Central memory CD8-positive, alpha-beta T cell (primary cell): ENCODE measurements around the gene FEZF2.

Experiments used
- ATAC-seq: fragments of 150-1000 bp; cut with Tn5 transposase; replicated peaks from 2 replicates; pipeline ENCODE4 v1.10.0; 2022; ENCODE audit warnings: mild to moderate bottlenecking, moderate FRiP score, moderate number of reproducible peaks; ENCODE audit not compliant: poor library complexity, severe bottlenecking; ENCODE audit errors: extremely low read depth
- DNase-seq, 2 donors: peaks; one replicate each; pipeline ENCODE4 v3.0.0; 2021; ENCODE audit warnings: low spot score in 2 of 2
- H3K27ac Mint-ChIP-seq: one replicate; pipeline ENCODE4 v1.8.0; 2022; ENCODE audit warnings: low read depth, mild to moderate bottlenecking, moderate library complexity, mixed read lengths
- H3K27me3 Mint-ChIP-seq: one replicate; pipeline ENCODE4 v1.8.0; 2022; ENCODE audit warnings: mixed read lengths
- H3K36me3 Mint-ChIP-seq: one replicate; pipeline ENCODE4 v1.8.0; 2022; ENCODE audit warnings: mild to moderate bottlenecking, moderate library complexity, mixed read lengths; ENCODE audit not compliant: insufficient read depth
- H3K4me1 Mint-ChIP-seq: one replicate; pipeline ENCODE4 v1.8.0; 2022; ENCODE audit warnings: mixed read lengths
- H3K4me3 Mint-ChIP-seq: one replicate; pipeline ENCODE4 v1.8.0; 2022; ENCODE audit warnings: mild to moderate bottlenecking, moderate library complexity, mixed read lengths
- H3K9me3 Mint-ChIP-seq: one replicate; pipeline ENCODE4 v1.8.0; 2022; ENCODE audit warnings: mixed read lengths

Gene FEZF2

DNA sequence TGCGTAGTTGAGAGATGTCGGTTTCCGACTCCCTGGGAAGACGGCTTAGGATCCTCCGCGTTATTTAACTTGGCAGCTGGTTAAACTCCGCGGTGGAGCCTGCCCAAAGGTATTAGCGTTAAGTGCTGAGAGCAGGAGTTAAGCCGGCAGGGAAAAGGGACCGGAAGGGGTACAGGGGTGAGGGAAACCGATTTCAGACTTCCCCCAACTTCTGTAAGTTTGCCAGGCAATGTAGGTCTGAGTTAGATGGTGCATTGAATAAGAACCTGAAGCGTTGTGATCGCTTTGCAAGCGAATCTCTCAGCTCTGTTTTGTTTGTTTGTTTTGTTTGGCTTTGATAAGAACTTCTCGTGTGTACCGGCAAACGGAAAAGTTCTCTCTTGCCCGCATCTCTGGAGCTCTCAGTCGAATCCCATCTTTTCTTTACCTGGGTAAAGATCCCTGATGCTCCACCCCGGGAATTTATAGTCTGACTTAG is 6.0 kb upstream of the FEZF2 start:
- Mint-ChIP-seq H3K9me3 (no peaks in the 10 kb centered on the region), H3K4me1 (no peaks in the 10 kb centered on the region), H3K27me3 (peaks cover 75% of the 10 kb centered on the region), H3K4me3 (no peak overlapping the region), H3K27ac (no peak overlapping the region), H3K36me3 (no peaks in the 10 kb centered on the region)
- DNase-seq (no peak), ATAC-seq (no peak)

DNA sequence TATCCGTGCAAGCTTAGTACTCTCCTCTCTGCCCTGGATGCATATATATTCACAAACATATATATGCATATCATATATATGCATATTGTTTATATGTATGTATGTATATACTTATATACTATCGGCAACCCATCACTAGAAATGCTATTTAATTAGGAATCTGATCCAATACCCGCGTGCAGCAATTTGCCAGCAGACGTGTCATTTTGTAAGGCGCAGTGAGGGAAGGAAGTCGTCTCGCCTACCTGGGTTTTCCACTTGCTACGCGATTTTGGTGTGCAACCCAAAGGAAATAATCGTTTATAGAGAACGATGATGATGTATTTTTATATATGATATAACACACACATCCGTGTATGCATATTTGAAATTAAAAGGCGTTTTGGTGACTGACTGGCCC is 5.6 kb upstream of the FEZF2 start:
- no peaks in the 10 kb centered on the region for H3K4me1 Mint-ChIP-seq
- no peaks in the 10 kb centered on the region for H3K36me3 Mint-ChIP-seq
- no peaks in the 10 kb centered on the region for H3K9me3 Mint-ChIP-seq
- ATAC-seq (no peak), DNase-seq (no peak)
- H3K27me3 Mint-ChIP-seq = peaks cover 80% of the 10 kb centered on the region
- H3K27ac Mint-ChIP-seq = no peak overlapping the region
- no peak overlapping the region for H3K4me3 Mint-ChIP-seq

DNA sequence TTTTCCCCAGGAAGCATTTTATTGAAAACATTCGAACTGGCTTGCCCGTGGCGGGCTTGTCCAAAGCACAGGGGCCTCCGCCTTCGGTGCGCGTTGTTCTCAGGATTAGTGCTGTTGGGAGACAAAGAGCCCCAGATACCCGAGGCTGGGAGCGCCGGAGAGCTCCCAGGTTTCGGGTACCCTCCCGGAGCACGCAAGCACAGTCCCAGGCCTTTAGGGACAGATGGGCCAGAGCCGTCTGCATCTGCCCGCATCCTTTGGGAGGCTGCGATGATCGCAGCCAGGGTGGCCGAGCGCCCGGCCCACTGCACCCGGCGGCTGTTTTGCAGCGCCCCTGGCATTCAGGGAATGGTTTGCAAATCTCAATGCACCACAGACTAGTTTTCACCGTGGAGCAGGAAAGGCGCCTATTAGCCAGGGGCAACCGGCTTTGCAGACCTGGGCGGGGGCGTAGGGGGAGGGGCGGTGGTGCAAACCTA is 5.0 kb upstream of the FEZF2 start:
- H3K36me3 Mint-ChIP-seq = no peaks in the 10 kb centered on the region
- H3K27ac Mint-ChIP-seq = no peak overlapping the region
- DNase-seq = no peak
- no peaks in the 10 kb centered on the region for H3K9me3 Mint-ChIP-seq
- no peak for ATAC-seq
- H3K27me3 Mint-ChIP-seq = peaks cover 83% of the 10 kb centered on the region
- H3K4me1 Mint-ChIP-seq = no peaks in the 10 kb centered on the region
- H3K4me3 Mint-ChIP-seq = no peak overlapping the region

DNA sequence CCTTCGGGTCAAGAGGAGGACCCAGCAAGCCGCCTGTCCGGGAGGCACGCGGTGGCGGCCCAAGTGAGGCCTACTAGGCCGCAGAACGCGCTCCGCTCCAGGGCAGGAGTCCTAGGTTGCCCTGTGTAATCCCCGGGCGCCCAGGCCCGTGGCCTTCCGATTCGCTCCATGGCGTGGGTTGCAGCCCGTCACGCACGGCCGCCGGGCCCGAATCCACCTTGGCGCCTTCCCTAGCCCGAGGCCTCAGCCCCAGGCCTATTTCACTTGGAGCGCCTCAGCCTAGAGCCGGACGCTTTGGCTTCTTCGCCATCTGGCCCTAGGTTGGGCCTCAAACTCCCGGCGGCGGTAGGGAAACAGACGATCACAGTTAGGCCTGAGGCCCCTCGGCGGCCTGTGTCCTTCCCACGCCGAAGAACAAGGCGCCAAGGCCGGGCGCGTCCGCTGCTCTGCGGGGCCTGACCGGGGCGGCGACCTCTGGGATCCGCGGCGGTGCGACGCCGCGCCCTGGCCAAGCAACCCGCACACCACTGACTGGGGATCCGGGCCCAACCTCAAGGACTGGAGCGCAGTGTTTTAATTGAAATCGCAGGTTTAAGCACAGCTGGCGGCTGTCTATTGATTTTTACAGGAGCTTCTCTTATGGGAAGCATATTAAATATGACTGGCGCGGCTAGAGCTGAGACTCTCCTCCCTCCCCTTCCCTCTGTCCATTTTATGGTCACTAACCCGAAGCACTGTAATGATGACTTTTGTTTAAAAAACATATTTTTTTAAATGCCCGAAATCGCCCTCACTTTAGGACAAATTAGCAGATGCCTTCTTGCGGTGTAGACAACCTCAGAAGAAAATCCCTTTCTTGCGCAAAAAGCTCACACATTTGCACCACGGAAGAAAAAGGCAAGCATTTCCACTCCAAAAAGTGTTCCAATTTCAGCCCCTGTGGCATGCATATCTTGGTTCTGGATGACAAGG is 3.8 kb upstream of the FEZF2 start:
- no peak overlapping the region for H3K4me3 Mint-ChIP-seq
- H3K36me3 Mint-ChIP-seq = no peaks in the 10 kb centered on the region
- H3K4me1 Mint-ChIP-seq = no peaks in the 10 kb centered on the region
- DNase-seq (no peak), ATAC-seq (no peak)
- no peak overlapping the region for H3K27ac Mint-ChIP-seq
- no peaks in the 10 kb centered on the region for H3K9me3 Mint-ChIP-seq
- peaks cover 83% of the 10 kb centered on the region for H3K27me3 Mint-ChIP-seq

DNA sequence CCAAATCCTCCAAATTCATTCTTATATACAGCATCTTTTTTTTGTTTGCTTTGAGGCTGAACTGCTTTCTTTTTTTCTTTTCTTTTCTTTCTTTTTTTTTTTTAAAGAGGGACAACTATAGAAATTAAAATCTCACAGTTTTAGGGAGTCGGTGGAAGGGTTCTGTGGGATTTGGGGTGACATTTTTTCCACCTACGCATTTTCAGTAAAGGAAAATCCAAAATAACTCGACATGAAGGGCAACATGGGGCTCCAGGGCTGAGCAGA is 3.0 kb upstream of the FEZF2 start:
- DNase-seq = no peak
- no peaks in the 10 kb centered on the region for H3K4me1 Mint-ChIP-seq
- H3K36me3 Mint-ChIP-seq = no peaks in the 10 kb centered on the region
- peaks cover 83% of the 10 kb centered on the region for H3K27me3 Mint-ChIP-seq
- H3K9me3 Mint-ChIP-seq = no peaks in the 10 kb centered on the region
- no peak overlapping the region for H3K27ac Mint-ChIP-seq
- no peak for ATAC-seq
- H3K4me3 Mint-ChIP-seq = no peak overlapping the region

DNA sequence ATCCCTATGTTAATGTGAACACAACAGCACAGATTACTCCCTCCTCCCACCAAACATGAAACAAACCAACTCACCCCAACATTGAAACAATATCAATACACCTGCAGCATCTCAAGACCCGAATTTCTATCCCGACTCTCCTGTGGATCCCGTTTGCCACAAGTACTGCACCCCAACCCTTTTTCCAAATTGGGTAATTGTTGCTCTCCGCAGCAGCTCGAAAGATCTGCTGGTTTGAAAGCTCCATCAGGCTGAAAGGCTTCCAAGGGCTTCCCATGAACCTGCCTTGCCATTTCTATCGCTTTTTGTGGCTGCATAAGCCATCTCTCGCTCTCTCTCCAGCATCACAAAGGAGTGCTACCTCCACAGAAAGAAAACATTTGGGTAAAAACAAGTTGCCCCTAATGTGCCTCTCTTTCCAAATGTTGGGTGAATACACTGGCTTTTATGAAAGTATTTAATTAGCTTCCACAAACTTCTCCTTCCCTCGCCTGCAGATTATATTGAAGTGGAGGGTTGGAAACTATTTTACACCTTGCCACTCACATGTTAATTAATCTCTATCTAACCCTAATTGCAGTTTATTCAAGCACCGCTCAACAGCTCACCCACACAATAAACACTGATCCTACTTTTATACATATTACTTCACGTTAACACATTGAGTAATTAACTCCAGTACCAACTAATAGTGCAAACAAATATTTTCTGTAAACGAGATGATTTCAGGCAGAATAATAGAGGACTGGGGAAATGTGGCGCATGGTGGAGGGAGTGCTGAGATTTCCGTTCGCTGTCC is 2.5 kb upstream of the FEZF2 start:
- H3K4me1 Mint-ChIP-seq = no peaks in the 10 kb centered on the region
- ATAC-seq (no peak), DNase-seq (no peak)
- H3K27me3 Mint-ChIP-seq = peaks cover 83% of the 10 kb centered on the region
- no peaks in the 10 kb centered on the region for H3K36me3 Mint-ChIP-seq
- no peak overlapping the region for H3K27ac Mint-ChIP-seq
- H3K9me3 Mint-ChIP-seq = no peaks in the 10 kb centered on the region
- no peak overlapping the region for H3K4me3 Mint-ChIP-seq

DNA sequence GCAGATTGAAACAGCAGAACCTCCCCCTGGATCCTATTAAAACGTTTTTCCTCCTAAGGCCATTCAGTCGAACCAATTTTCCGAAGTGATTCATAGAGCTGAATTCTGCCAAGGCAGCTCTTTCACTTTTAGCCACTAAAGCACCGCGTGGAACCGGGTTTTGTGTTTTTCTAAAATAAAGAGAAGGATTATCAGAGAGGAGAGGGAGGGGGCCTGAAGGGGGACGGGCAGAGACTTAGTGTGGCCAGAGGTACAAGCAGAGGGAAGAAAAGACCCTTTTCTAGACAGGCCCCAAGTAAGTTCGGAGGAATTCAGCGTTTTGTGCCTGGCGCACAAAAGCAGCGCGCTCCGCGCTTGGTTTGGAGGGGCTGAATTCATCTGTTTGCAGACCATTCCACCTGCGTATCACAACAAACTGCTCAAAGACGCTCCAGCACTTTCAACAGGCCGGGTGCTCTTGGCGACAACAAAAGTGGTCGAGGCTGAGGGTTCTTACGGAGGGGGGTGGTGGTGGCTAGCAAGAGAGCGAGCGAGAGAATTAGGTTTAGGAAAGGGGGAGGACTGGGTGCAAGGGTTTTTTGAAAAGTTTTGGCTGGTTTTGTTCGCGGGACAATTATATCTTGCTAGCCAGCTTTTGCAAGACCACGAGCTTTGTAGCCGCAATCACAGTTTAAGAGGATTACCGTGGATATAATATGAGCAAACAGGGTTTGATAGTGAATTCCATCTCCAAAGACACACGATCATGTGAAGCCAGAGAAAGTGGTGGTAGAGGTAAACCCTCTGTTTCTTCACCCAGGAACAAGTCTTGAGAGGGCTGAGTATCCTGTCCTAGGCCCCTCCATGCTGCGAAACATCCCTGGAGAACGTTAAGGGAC is 1.2 kb upstream of the FEZF2 start:
- Mint-ChIP-seq H3K27me3 (peaks cover 85% of the 10 kb centered on the region), H3K4me3 (no peak overlapping the region), H3K4me1 (no peaks in the 10 kb centered on the region), H3K36me3 (no peaks in the 10 kb centered on the region), H3K27ac (no peak overlapping the region), H3K9me3 (no peaks in the 10 kb centered on the region)
- DNase-seq (no peak), ATAC-seq (no peak)

DNA sequence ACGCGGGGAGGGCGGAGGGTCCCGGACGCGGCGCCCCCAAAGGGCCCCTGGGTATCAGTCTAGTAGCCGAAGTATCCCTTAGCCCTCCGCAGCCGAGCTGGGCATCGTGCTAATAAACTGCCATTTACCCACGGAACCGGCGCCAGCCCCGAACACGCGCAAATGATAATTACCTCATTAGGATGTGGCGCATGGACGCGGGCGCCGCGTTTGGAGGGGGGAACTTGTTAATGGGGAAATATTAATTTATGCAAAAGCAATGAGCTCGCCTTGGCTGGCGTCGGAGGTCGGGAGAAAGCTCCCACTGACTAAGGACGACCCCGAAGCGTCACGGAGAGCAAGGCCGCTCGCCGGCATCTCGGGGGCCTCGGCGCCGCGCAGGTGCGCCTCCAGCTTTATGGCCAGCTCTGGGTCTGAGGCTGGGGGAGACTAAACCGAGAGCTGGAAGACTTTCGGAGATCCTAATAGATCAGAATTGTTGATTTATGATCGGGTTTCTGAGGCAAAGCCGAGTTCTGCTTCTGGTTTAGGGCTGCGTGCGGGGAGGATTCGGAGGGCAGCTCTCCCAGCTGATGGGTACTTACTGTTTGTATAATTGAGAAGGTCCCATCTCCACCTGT is 474 bp upstream of the FEZF2 start:
- H3K27ac Mint-ChIP-seq = no peak overlapping the region
- H3K4me3 Mint-ChIP-seq = no peak overlapping the region
- no peaks in the 10 kb centered on the region for H3K4me1 Mint-ChIP-seq
- no peak for DNase-seq
- peaks cover 85% of the 10 kb centered on the region for H3K27me3 Mint-ChIP-seq
- H3K9me3 Mint-ChIP-seq = no peaks in the 10 kb centered on the region
- ATAC-seq = no peak
- H3K36me3 Mint-ChIP-seq = no peaks in the 10 kb centered on the region

DNA sequence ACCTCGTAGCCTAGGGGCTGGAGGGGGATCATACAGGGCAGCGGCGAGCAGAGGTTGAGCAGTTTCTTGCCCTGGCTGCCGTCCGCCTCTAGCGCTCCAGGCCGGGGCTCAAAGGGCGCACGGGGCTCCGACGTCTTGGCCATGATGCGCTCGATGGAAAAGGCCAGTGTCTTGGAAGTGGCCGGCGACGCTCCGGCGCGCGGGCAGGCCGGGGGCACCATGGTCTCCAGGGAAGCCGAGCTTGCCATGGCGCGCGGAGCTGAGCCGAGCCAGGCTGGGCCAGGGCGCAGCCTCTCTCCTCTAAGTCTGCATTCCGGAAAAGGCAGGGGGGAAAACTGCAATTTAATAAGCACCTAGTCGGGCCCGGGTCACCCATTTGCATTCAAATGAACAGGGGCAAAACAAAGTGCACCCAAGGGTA is 719 bp downstream of the FEZF2 start:
- Mint-ChIP-seq H3K4me1 (no peaks in the 10 kb centered on the region), H3K27me3 (peaks cover 86% of the 10 kb centered on the region), H3K27ac (no peak overlapping the region), H3K4me3 (no peak overlapping the region), H3K36me3 (peaks cover 2% of the 10 kb centered on the region), H3K9me3 (no peaks in the 10 kb centered on the region)
- ATAC-seq (no peak), DNase-seq (no peak)

DNA sequence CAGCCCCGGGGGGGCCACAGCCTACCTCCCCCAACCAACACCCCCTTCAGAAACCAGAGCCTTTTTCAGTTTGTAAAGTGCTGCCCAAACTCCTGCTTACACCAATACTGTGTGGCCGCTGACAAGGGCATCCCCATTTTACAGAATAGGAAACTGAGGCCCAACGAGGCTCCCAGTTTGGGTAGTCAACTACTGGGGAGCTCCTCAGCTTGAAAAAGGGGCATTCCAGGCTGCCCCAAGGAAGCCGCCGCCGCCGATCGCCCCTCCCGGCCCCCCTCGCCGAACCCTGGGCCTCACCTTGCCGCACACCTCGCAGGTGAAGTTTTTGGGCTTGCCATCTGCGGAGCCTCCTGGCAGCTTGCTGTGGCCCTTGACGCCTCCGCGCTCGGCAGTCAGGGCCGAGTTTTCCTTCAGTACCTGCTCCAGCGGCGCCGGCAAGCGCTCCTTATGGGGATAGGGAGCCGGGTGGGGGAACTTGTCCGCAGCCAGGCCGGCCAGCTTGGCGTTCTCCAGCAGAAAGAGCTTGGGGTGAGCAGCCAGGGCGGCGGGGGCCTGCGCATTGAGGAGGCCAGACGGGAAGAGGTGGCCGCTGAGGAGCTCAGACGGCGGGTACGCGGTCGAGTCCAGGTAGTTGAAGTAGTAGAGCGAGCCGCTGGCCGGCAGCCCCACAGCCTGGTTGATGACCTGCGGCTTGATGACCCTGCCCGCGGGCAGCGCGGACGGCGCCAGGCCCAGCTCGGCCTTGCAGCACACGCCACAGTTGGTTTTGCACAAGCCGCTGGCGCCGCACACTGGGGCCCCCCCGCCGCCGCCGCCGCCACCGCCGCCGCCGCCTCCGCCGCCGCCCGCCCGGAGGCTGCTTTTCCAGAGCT is 1.4 kb downstream of the FEZF2 start:
- no peaks in the 10 kb centered on the region for H3K9me3 Mint-ChIP-seq
- peaks cover 2% of the 10 kb centered on the region for H3K36me3 Mint-ChIP-seq
- no peak for ATAC-seq
- H3K4me3 Mint-ChIP-seq = no peak overlapping the region
- H3K27ac Mint-ChIP-seq = no peak overlapping the region
- DNase-seq = no peak
- H3K4me1 Mint-ChIP-seq = no peaks in the 10 kb centered on the region
- H3K27me3 Mint-ChIP-seq = peaks cover 86% of the 10 kb centered on the region

DNA sequence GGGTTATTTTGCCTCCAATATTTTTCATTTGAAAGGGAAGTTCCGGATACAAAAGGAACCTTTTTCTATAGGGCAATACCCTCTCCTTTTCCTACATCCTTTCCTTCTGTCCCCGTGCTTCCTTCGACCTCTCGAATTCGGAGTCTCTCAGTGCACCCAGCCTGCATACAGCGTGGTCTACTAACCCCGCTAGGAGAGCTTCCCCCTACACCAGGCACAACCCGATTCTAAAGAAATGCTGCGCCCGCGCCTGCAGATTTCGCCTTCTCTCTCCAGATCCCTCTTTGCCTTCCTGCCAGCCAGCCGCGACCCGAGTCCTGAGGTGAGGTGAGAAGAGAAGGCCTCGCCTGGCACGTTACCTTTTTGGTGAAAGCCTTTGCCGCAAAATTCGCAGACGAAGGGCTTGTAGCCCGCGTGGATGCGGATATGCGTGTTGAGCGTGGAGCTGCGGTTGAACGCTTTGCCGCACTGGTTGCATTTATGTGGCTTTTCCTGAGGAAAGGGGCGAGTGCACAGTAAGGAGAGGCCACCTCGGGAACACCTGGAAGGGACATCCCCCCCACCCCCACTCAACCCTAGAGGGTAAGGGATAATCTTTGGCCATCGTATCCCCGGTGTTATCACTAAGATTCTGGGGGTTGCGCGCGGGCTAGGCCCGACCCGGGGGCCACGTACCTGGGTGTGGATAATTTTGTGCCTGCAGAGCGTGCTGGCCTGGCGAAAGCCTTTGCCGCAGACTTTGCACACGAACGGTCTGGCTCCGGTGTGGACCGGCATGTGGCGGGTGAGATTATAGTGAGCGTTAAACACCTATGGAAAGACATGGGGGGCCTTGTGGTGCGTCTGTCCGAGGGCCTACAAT is 2.3 kb downstream of the FEZF2 start:
- Mint-ChIP-seq H3K36me3 (peaks cover 2% of the 10 kb centered on the region), H3K4me3 (no peak overlapping the region), H3K27me3 (peaks cover 86% of the 10 kb centered on the region), H3K9me3 (no peaks in the 10 kb centered on the region), H3K4me1 (no peaks in the 10 kb centered on the region), H3K27ac (no peak overlapping the region)
- ATAC-seq (no peak), DNase-seq (no peak)
